GM19351 (cell line): ENCODE measurements around the gene ATP2B2.
A peak's percentile ranks its signal among the peaks of the same experiment; 100 is the strongest.

ENCODE experiments used
- ATAC-seq: cut with Tn5 transposase; IDR thresholded peaks from one replicate; pipeline ENCODE4 v1.9.1; 2021; ENCODE audit warnings: mild to moderate bottlenecking, moderate library complexity; ENCODE audit not compliant: unreplicated experiment

Gene ATP2B2

DNA sequence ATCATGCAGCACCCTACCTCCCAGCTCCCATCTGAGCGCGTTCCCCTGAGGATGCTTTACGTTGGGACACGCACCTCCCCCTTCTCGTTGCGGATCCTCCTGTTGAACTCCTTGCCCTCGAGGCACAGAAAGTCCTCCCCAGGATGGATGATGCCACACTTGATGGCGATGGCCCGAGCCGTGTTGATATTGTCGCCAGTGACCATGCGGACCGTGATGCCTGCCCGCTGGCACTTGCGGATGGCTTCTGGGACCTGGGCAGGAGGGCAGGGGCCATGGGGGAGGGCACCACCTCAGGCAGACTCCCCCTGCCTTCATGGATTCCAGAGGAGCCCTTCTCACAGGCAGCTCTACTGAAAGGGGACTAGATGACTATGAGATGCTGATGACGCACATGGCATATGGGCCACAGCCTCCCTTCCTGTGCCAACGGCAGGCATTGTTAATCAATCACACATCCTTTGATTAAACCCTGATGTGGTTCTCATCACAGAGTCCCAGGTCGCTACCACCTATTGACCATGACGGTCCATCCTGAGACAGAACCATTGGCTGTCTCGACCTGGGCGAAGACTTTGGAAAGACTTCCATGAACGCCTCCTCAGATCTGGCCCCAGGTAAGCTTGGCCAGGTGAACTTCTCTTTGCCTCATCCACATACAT, 154.9 kb downstream of the ATP2B2 start:
- ATAC-seq: no peak

- no peak for ATAC-seq
Measured at GRCh38 chr3:10349801-10350200, 155.6 kb downstream of the ATP2B2 start.

GRCh38 chr3:10348404-10348721, 157.0 kb downstream of the ATP2B2 start:
- ATAC-seq: no peak

GRCh38 chr3:10347648-10348403, 157.6 kb downstream of the ATP2B2 start:
- ATAC-seq: no peak

GRCh38 chr3:10345911-10346310, 159.5 kb downstream of the ATP2B2 start:
- no peak for ATAC-seq

GRCh38 chr3:10344944-10345575, 160.3 kb downstream of the ATP2B2 start:
- no peak for ATAC-seq

DNA sequence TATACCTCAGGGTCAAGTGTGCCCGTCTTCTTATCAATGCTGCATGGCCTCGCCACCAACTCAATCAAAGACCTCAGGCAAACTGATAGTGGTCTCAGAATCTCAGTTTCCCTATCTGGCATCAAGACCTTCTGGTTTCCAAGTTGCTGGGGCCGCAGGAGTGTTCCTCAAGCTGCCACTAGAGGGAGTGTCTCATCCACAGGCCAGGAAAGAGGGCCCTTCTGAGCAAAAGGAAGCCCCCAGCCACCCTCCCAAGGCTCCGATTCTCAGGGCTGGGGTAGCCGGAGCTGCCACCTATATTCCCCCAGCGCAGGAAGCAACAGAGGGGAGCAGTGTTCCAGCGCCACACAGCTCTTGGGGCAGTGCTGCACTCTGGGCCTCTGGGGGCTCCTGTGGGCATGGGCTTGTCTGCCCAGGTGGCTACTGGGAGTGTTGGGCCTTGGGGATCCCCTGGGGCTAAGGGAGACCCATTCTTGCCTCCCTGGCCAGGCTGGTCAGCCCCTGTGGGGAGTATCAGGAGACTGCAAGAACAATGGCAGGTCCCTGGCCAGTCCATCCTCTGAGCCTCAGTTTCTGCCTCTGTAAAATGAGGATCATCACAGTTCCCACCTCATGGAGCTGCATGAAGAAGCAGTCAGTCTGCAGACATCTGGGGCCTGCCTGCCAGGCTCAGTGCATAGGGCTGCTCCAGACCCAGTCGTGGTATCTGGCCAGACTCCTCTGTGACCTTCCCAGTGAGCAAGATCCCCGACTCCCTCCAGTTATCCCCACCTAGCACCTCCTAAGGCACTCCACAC, 161.0 kb downstream of the ATP2B2 start:
- ATAC-seq: peak; percentile 57

DNA sequence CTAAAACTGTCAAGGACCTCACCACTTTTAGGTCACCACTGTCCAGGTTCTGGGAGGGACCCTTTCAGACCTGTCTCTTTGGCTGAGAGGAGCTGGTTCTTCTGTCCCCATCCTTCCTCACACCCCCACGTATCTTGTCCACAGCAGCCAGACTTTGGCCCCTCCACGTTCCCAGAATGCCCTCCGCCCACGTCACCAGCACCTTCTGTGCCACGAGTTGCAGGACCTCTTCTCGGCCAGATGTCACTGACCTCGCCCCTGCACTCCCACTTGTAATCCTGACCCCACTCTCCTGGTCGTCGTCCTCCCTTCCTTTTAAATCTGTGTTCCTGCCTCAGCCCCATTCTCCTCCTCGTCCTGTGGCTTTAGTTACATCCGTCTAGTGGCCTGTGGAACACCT, 161.9 kb downstream of the ATP2B2 start:
- no peak for ATAC-seq

GRCh38 chr3:10342781-10343180, 162.6 kb downstream of the ATP2B2 start:
- ATAC-seq: no peak

GRCh38 chr3:10341901-10342398, 163.4 kb downstream of the ATP2B2 start:
- no peak for ATAC-seq

- ATAC-seq: no peak
Measured at GRCh38 chr3:10340476-10340875, 164.9 kb downstream of the ATP2B2 start.

- no peak for ATAC-seq
Measured at GRCh38 chr3:10340046-10340445, 165.3 kb downstream of the ATP2B2 start.

- ATAC-seq: no peak
Measured at GRCh38 chr3:10339376-10339955, 165.9 kb downstream of the ATP2B2 start.

GRCh38 chr3:10338591-10339353, 166.6 kb downstream of the ATP2B2 start:
- no peak for ATAC-seq

DNA sequence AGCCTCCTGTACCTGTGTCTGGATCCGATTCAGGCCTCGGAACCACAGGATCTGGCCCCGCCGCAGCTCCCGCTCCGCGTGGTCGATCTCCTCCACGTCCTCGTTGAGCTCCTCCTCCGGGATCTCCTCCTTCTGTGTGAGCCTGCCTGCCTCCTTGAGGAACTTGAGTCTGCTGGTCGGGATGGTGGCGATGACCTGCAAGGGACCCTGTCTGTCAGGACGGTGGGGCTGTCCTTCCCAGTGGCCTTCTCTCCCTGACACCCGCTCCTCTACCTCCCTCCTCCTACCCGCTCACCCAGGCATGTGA, 167.3 kb downstream of the ATP2B2 start:
- ATAC-seq: no peak

GRCh38 chr3:10337323-10338163, 167.8 kb downstream of the ATP2B2 start:
- no peak for ATAC-seq

DNA sequence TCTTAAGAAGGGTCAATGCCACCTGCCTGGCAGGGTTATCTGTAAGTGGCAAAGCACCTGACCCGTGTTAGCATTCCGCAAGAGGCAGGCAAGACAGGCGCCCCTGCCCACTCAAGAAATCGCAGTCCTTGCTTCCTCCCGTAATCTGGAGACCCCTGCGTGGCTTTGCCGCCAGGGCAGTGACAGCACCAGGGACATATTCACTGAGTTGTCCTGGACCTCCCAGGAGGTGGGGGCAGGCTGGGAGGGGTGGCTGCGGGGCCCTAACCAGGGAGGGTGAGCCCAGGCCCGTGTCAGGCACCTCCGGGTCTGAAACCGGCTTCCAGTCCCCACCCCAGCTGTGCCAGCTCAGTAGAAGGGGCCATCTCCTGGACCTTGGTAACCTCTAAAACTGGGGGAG, 168.6 kb downstream of the ATP2B2 start:
- ATAC-seq: no peak

- no peak for ATAC-seq
Measured at GRCh38 chr3:10335871-10336622, 169.3 kb downstream of the ATP2B2 start.
